DOHH2 (cell line): ENCODE measurements around the gene PLK1.

Experiments used
- EZH2phosphoT487 ChIP-seq: fragments of 200-600 bp; sonication (generic); IDR thresholded peaks from 2 replicates; pipeline ENCODE4 v1.6.1; 2017; ENCODE audit warnings: borderline replicate concordance, mild to moderate bottlenecking, antibody characterized with exemption, low read length, moderate library complexity, mixed read lengths
- TF ChIP-seq, protein P1 (sequence below): fragments of 200-600 bp; sonication (generic); IDR thresholded peaks from one replicate; pipeline ENCODE4 v1.5.1; 2014; ENCODE audit warnings: antibody characterized with exemption, mild to moderate bottlenecking, low read depth, low read length; ENCODE audit not compliant: poor library complexity, severe bottlenecking

GRCh38 chr16:23710008-23710407 lies 31.3 kb downstream of the PLK1 start:
- TF ChIP-seq, protein P1, sequence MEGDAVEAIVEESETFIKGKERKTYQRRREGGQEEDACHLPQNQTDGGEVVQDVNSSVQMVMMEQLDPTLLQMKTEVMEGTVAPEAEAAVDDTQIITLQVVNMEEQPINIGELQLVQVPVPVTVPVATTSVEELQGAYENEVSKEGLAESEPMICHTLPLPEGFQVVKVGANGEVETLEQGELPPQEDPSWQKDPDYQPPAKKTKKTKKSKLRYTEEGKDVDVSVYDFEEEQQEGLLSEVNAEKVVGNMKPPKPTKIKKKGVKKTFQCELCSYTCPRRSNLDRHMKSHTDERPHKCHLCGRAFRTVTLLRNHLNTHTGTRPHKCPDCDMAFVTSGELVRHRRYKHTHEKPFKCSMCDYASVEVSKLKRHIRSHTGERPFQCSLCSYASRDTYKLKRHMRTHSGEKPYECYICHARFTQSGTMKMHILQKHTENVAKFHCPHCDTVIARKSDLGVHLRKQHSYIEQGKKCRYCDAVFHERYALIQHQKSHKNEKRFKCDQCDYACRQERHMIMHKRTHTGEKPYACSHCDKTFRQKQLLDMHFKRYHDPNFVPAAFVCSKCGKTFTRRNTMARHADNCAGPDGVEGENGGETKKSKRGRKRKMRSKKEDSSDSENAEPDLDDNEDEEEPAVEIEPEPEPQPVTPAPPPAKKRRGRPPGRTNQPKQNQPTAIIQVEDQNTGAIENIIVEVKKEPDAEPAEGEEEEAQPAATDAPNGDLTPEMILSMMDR = no peak
- TF ChIP-seq EZH2phosphoT487 = no peak
